ENCODE data around the gene DGKD. TPM values are rescaled to one million over a fixed set of nuclear protein-coding genes. Genes with fewer than 3 reads are reported as not detected.

Gene DGKD
- total RNA-seq, 6 donors from 2014 or later = 50.0 to 141 (median 75.6) TPM

DNA sequence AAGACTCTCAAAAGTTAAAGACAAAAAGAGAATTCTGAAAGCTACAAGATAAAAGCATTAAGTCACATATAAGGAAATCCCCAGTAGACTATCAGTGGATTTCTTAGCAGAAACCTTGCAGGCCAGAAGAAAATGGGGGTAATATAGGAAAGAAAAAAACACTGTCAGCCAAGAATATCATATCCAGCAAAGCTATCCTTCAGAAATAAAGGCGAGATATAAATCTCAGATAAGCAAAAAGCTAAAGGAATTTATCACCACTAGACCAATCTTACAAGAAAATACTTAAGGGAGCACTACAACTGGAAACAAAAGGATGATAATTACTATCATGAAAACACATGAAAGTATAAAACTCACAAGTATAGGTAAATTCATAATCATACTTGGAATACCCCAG lies 149.2 kb downstream of the DGKD start:
- Histone ChIP-seq H3K4me1 (no peaks in the 10 kb centered on the region), H3K4me3 (no peak overlapping the region), H3K36me3 (peaks cover 0 to 59% (median 0%) of the 10 kb centered on the region in 4 donors), H3K27ac (no peak overlapping the region), H3K27me3 (no peaks in the 10 kb centered on the region), H3K9me3 (peaks cover 6 to 20% (median 11%) of the 10 kb centered on the region in 4 donors)
- DNase-seq (no peak), ATAC-seq (ENCODE audit: low FRiP score in 2 of 2) (no peak)
- WGBS, 2 donors = 96 to 100% methylated on average over 1 of the region's 1 CpG
- no peak for TF ChIP-seq CTCF (IDR thresholded peaks at IDR 0.05)
- no peak for TF ChIP-seq POLR2AphosphoS5 (IDR thresholded peaks at IDR 0.05)
- no peak for TF ChIP-seq EP300 (IDR thresholded peaks at IDR 0.05)
- TF ChIP-seq POLR2A (IDR thresholded peaks at IDR 0.05) = no peak

DNA sequence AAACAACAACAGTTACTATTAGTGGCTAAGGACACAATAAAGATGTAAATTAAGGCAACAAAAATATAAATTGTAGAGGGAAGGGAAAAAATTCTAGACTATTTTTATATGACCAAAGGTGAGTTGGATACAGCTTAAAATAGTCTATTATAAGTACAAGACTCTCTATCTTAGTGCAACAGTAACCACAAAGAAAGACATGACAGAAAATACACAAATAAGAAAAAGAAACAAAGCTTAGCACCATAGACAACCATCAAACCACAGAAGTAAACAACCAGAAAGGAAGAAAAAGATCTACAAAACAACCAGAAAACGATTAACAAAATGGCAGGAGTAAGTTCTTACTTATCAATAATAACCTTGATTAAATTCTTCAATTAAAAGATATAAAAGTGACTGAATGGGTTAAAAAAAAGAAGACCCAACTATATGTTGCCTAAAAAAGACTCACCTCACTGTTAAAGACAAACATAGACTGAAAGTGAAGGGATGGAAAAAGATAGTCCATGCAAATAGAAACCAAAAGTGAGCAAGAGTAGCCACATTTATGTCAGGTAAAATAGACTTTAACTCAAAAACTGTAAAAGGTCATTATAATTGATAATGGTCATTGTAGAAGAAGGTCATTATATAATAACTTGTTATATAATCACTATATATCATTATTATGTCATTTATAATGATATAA lies 149.8 kb downstream of the DGKD start:
- DNase-seq (no peak), ATAC-seq (ENCODE audit: low FRiP score in 2 of 2) (no peak)
- peaks cover 0 to 54% (median 0%) of the 10 kb centered on the region in 4 donors for H3K36me3 ChIP-seq
- no peak for TF ChIP-seq POLR2AphosphoS5 (IDR thresholded peaks at IDR 0.05)
- no peak for TF ChIP-seq POLR2A (IDR thresholded peaks at IDR 0.05)
- no peak for TF ChIP-seq CTCF (IDR thresholded peaks at IDR 0.05)
- no peak for TF ChIP-seq EP300 (IDR thresholded peaks at IDR 0.05)
- H3K9me3 ChIP-seq = peaks cover 6 to 20% (median 11%) of the 10 kb centered on the region in 4 donors
- no peak overlapping the region for H3K4me3 ChIP-seq
- H3K27me3 ChIP-seq = no peaks in the 10 kb centered on the region
- H3K27ac ChIP-seq = no peak overlapping the region
- 88 to 100% methylated on average over 1 of the region's 1 CpG for WGBS, 2 donors
- H3K4me1 ChIP-seq = no peaks in the 10 kb centered on the region

DNA sequence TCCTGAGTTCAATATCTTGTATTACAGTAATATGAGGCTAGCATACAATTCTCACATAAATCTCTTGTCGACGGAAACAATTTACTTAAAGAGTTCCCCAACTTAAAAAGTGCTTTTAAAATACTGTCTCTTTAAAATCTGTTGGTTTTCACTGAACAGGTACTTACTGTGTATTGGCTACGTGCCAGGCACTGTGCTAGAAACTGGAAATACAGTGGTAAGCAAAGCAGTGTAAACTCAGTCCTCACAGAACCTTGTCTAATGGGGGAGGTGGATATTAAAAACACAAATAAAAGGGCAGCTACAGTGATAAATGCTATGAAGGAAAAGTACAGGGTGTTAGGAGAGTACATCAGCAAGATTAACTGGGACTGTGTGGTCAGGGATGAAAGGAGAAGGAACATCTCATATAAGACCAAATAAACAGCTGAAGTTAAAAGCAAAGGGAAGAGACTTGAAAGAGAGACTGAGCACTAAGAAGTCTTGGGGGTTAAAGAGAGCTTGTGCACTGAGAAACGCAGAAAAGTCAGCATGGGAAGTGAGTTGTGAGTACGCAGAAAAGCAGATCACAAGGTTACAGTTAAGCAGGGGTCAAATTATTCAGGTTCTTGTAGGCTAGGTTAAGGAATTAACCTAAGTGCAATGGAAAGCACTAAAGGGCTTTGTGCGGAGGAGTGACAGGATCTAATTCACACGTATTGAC lies 159.8 kb downstream of the DGKD start:
- no peak for TF ChIP-seq CTCF (IDR thresholded peaks at IDR 0.05)
- no peak for TF ChIP-seq POLR2AphosphoS5 (IDR thresholded peaks at IDR 0.05)
- TF ChIP-seq POLR2A (IDR thresholded peaks at IDR 0.05) = no peak
- no peak for TF ChIP-seq EP300 (IDR thresholded peaks at IDR 0.05)
- peak in 1 of 2 donors; percentile 68 for DNase-seq
- peak overlapping the region in 1 of 4 donors; percentile 38 for H3K27ac ChIP-seq
- ATAC-seq (ENCODE audit: low FRiP score in 2 of 2) = no peak
- no peaks in the 10 kb centered on the region for H3K4me1 ChIP-seq
- H3K36me3 ChIP-seq = peaks cover 0 to 17% (median 0%) of the 10 kb centered on the region in 4 donors
- H3K27me3 ChIP-seq = no peaks in the 10 kb centered on the region
- H3K9me3 ChIP-seq = no peaks in the 10 kb centered on the region
- H3K4me3 ChIP-seq = no peak overlapping the region
- 74 to 78% methylated on average over 7 of the region's 7 CpGs for WGBS, 2 donors

DNA sequence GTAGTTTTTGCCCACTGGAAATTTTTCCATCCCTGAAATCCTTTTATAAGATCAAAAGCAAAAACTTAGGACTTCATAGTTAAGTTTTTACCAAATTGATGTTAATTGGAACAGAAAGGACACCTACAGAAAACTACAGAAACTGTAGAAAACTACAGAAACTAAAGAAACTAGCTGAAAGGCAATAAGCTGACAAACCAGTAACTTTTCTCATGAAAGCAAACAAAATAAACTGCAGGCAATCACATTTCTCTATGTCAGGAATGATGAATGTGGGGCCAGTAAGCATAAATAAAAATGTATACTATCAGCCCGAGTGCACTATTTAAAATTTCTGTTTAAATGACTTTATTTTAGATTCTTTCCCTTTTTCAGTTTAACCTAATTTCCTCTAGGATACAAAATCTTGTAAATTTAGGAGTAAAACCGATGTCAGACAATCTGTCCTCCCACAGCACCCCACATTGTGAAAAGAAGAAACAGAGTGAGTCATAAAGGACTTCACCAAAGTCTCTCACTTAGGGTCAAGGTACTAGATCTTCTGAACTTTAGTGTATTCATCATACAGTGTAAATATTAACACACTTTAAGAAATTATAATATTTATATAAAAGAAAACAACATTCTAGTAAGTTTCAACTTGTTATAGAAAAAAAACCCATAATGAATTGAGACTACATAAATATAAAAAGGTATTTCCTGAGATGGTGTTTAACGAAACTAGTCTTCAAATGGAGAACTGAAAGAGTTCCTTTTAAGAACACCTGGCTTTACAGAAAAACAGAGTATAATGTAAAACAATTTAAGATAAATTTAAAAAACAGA lies 165.7 kb downstream of the DGKD start:
- ATAC-seq (ENCODE audit: low FRiP score in 2 of 2) (no peak), DNase-seq (no peak)
- no peaks in the 10 kb centered on the region for H3K4me1 ChIP-seq
- 79 to 80% methylated on average over 3 of the region's 3 CpGs for WGBS, 2 donors
- no peak for TF ChIP-seq EP300 (IDR thresholded peaks at IDR 0.05)
- TF ChIP-seq CTCF (IDR thresholded peaks at IDR 0.05) = no peak
- no peak for TF ChIP-seq POLR2A (IDR thresholded peaks at IDR 0.05)
- TF ChIP-seq POLR2AphosphoS5 (IDR thresholded peaks at IDR 0.05) = no peak
- H3K36me3 ChIP-seq = peaks cover 2 to 58% (median 5%) of the 10 kb centered on the region in 4 donors
- H3K9me3 ChIP-seq = no peaks in the 10 kb centered on the region
- H3K27me3 ChIP-seq = no peaks in the 10 kb centered on the region
- no peak overlapping the region for H3K4me3 ChIP-seq
- no peak overlapping the region for H3K27ac ChIP-seq

Small RNAs within 50 kb of the gene (small RNA-seq; reads per million reads assigned to genes)
- gene RF00019 = 0 reads per million in 4 donors

Other genes with a start within 250 kb of the DGKD start
- gene ATG16L1, start 102.8 kb upstream of the DGKD start, total RNA-seq = 10 to 100 TPM; 22.8 to 33.3 (median 26.4) TPM
- under 1 TPM in 1 of 6 donors, not detected in 5; 0.17 TPM for gene SAG, start 46.7 kb upstream of the DGKD start, total RNA-seq
- gene USP40, start 212.3 kb downstream of the DGKD start, total RNA-seq = 10 to 100 TPM; 34.4 to 75.4 (median 50.4) TPM